Left lung (tissue), 10 donors: ENCODE results near the gene KNOP1. TPM values are rescaled to one million over a fixed set of nuclear protein-coding genes. Genes with fewer than 3 reads are reported as not detected.
A peak's percentile ranks its signal among the peaks of the same experiment; 100 is the strongest.

Source experiments
- ATAC-seq: fragments of 200-7000 bp; cut with Tn5 transposase; one replicate; pipeline ENCODE4 v1.9.1; 2020; ENCODE audit warnings: moderate library complexity
- DNase-seq, 4 donors: peaks; one replicate each; pipeline ENCODE4 v3.0.0-alpha.2; 2013 to 2020
- H3K27ac ChIP-seq, 2 donors: fragments of 200-600 bp; sonication (generic) in 1 of 2; one replicate each; pipeline versions ENCODE4 v1.5.0 to v1.8.0; 2020 to 2021
- H3K27me3 ChIP-seq, 2 donors: fragments of 200-600 bp; sonication (generic) in 1 of 2; one replicate each; pipeline versions ENCODE4 v1.5.0 to v1.8.0; 2020 to 2021
- H3K36me3 ChIP-seq, 2 donors: fragments of 200-600 bp; sonication (generic) in 1 of 2; one replicate each; pipeline versions ENCODE4 v1.5.0 to v1.8.0; 2020 to 2021
- H3K4me1 ChIP-seq, 2 donors: fragments of 200-600 bp; one replicate each; pipeline ENCODE4 v1.8.0; 2021
- H3K4me3 ChIP-seq, 2 donors: fragments of 200-600 bp; sonication (generic) in 1 of 2; one replicate each; pipeline versions ENCODE4 v1.5.0 to v1.8.0; 2020 to 2021; ENCODE audit warnings: mild to moderate bottlenecking in 1 of 2
- H3K9me3 ChIP-seq, 2 donors: fragments of 200-600 bp; sonication (generic) in 1 of 2; one replicate each; pipeline versions ENCODE4 v1.5.0 to v1.8.0; 2020 to 2021
- CTCF ChIP-seq, 2 donors: fragments of 200-600 bp; sonication (generic) in 1 of 2; IDR thresholded peaks; one replicate each; pipeline versions ENCODE4 v1.5.0 to v1.8.0; 2021; ENCODE audit warnings: antibody characterized with exemption in 2 of 2
- intact Hi-C, 2 donors: fragments of 100-400 bp; cut with DNase I; formaldehyde crosslinking; loops; one replicate each; pipeline versions ENCODE4 v1.11.2 to v1.14.2; 2022
- polyA plus RNA-seq, 6 donors: library from polyadenylated mRNA; unstranded; fragments of 120-200 nt; gene quantifications; one replicate each; pipeline ENCODE4 v1.2.1, GENCODE V29; 2013; ENCODE audit not compliant: insufficient read length in 6 of 6
- total RNA-seq, 2 donors: library from RNA; stranded (reverse); fragmentation: NEBNext Ultra II Directional; extraction: Animal tissue kit (Norgen Biotek cat#: 25700); gene quantifications; one replicate each; pipeline ENCODE4 v1.2.1, GENCODE V29; 2021
- donor health status: DM: no; HTN: yes; CAD: no.
- donor health status: DM: no; HTN: no; CAD: no.

KNOP1 gene
- total and polyA plus RNA-seq, 8 donors = 12.5 to 49.0 (median 32.3) TPM

- intact Hi-C loops = no loop called here
- H3K4me3 ChIP-seq = no peak overlapping the region
- H3K27me3 ChIP-seq = no peaks in the 10 kb centered on the region
- H3K9me3 ChIP-seq = no peaks in the 10 kb centered on the region
- peaks cover 0 to 12% of the 10 kb centered on the region in 2 donors for H3K4me1 ChIP-seq
- H3K27ac ChIP-seq = peak overlapping the region in 1 of 2 donors; percentile 35
- TF ChIP-seq CTCF (IDR thresholded peaks at IDR 0.05) = no peak
- peaks cover 0 to 60% of the 10 kb centered on the region in 2 donors for H3K36me3 ChIP-seq
- DNase-seq (no peak), ATAC-seq (peak; percentile 48)
Measured at GRCh38 chr16:19690196-19690595, 27.8 kb downstream of the KNOP1 start.

GRCh38 chr16:19689342-19689741 lies 28.7 kb downstream of the KNOP1 start:
- no peak overlapping the region for H3K27ac ChIP-seq
- intact Hi-C loops = no loop called here
- H3K4me1 ChIP-seq = peaks cover 0 to 12% of the 10 kb centered on the region in 2 donors
- DNase-seq (no peak), ATAC-seq (no peak)
- H3K36me3 ChIP-seq = peaks cover 0 to 68% of the 10 kb centered on the region in 2 donors
- no peak for TF ChIP-seq CTCF (IDR thresholded peaks at IDR 0.05)
- no peaks in the 10 kb centered on the region for H3K9me3 ChIP-seq
- no peaks in the 10 kb centered on the region for H3K27me3 ChIP-seq
- H3K4me3 ChIP-seq = no peak overlapping the region

- no peak for TF ChIP-seq CTCF (IDR thresholded peaks at IDR 0.05)
- intact Hi-C loops = no loop called here
- ATAC-seq = no peak
Measured at GRCh38 chr16:19688396-19689024, 29.5 kb downstream of the KNOP1 start.

GRCh38 chr16:19687279-19687678 lies 30.7 kb downstream of the KNOP1 start:
- no peak for TF ChIP-seq CTCF (IDR thresholded peaks at IDR 0.05)
- Histone ChIP-seq H3K27ac (no peak overlapping the region), H3K9me3 (no peaks in the 10 kb centered on the region), H3K4me1 (peaks cover 0 to 12% of the 10 kb centered on the region in 2 donors), H3K27me3 (no peaks in the 10 kb centered on the region), H3K36me3 (peaks cover 0 to 71% of the 10 kb centered on the region in 2 donors), H3K4me3 (no peak overlapping the region)
- intact Hi-C loops = no loop called here
- ATAC-seq = no peak
- DNase-seq = no peak

More at GRCh38 chr16:19688396-19689024, 29.5 kb downstream of the KNOP1 start:
- Histone ChIP-seq H3K36me3 (peaks cover 0 to 68% of the 10 kb centered on the region in 2 donors), H3K4me1 (peaks cover 0 to 12% of the 10 kb centered on the region in 2 donors), H3K27me3 (no peaks in the 10 kb centered on the region), H3K9me3 (no peaks in the 10 kb centered on the region), H3K4me3 (no peak overlapping the region), H3K27ac (no peak overlapping the region)
- no peak for DNase-seq

GRCh38 chr16:19685176-19685575 lies 32.9 kb downstream of the KNOP1 start:
- Histone ChIP-seq H3K9me3 (no peaks in the 10 kb centered on the region), H3K36me3 (peaks cover 0 to 64% of the 10 kb centered on the region in 2 donors), H3K4me1 (no peaks in the 10 kb centered on the region), H3K4me3 (no peak overlapping the region), H3K27ac (no peak overlapping the region), H3K27me3 (no peaks in the 10 kb centered on the region)
- no peak for ATAC-seq
- no peak for TF ChIP-seq CTCF (IDR thresholded peaks at IDR 0.05)
- DNase-seq = no peak
- intact Hi-C loops = no loop called here
